PC-3 (cell line): ENCODE data around the gene SLC2A3. TPM values are rescaled to one million over a fixed set of nuclear protein-coding genes. Genes with fewer than 3 reads are reported as not detected.
"Not testable (repeated sequence)": the region's sequence is repeated elsewhere in the genome, so short reads cannot be mapped to it uniquely, and the experiment has no call there.

ENCODE experiments used
- ATAC-seq: fragments of 200-7000 bp; cut with Tn5 transposase; 2 replicates; pipeline ENCODE4 v1.9.1; 2020; ENCODE audit warnings: mild to moderate bottlenecking, moderate library complexity
- Bru-seq: library from RNA; stranded (reverse); fragments of 400-500 nt; gene quantifications from one replicate; lab custom pipeline; 2021; lab: Mats Ljungman, UMichigan
- BruChase-seq, 2 experiments: library from RNA; stranded (reverse); fragments of 400-500 nt; gene quantifications; one replicate each; lab custom pipeline; 2021; lab: Mats Ljungman, UMichigan
- BruUV-seq: library from RNA; stranded (reverse); fragments of 400-500 nt; replicated peaks from 2 replicates; lab custom pipeline; 2021; lab: Mats Ljungman, UMichigan
- CTCF ChIA-PET: fragments of 300-600 bp; sonication (Branson Sonifier 250); formaldehyde crosslinking; loops from one replicate; lab custom pipeline; 2022; ENCODE audit warnings: antibody characterized with exemption; lab: Charles Lee
- POLR2A ChIA-PET: fragments of 300-600 bp; sonication (Branson Sonifier 250); formaldehyde crosslinking; loops from one replicate; lab custom pipeline; 2022; ENCODE audit warnings: antibody characterized with exemption; ENCODE audit not compliant: unreplicated experiment; lab: Charles Lee
- DNase-seq: peaks from one replicate; pipeline ENCODE4 v3.0.0-alpha.2; 2015
- H2AFZ ChIP-seq: fragments of 300-600 bp; sonication (generic); 2 replicates; pipeline ENCODE4 v1.6.0; 2016; ENCODE audit warnings: antibody characterized with exemption, low read length
- H3F3A ChIP-seq: fragments of 300-600 bp; sonication (generic); one replicate; pipeline ENCODE4 v1.6.0; 2017; ENCODE audit warnings: antibody characterized with exemption, low read length, control low read depth, mild to moderate bottlenecking; ENCODE audit not compliant: unreplicated experiment
- H3K27ac ChIP-seq: fragments of 300-600 bp; sonication (generic); 2 replicates; pipeline ENCODE4 v1.5.1; 2016; ENCODE audit warnings: mild to moderate bottlenecking, low read length
- H3K27me3 ChIP-seq: fragments of 300-600 bp; sonication (generic); 2 replicates; pipeline ENCODE4 v1.6.1; 2016; ENCODE audit warnings: low read length, mixed read lengths
- H3K36me3 ChIP-seq: fragments of 300-600 bp; sonication (generic); 2 replicates; pipeline ENCODE4 v1.6.1; 2016; ENCODE audit warnings: low read depth, mixed run types, low read length, mixed read lengths
- H3K4me1 ChIP-seq: fragments of 300-600 bp; sonication (generic); 2 replicates; pipeline ENCODE4 v1.5.1; 2016; ENCODE audit warnings: low read length; ENCODE audit not compliant: insufficient read depth
- H3K4me2 ChIP-seq: fragments of 300-600 bp; sonication (generic); 2 replicates; pipeline ENCODE4 v1.6.0; 2016; ENCODE audit warnings: low read length
- H3K4me3 ChIP-seq: fragments of 300-600 bp; sonication (generic); 2 replicates; pipeline ENCODE4 v1.5.1; 2016; ENCODE audit warnings: mild to moderate bottlenecking, low read length, mixed read lengths
- H3K79me2 ChIP-seq: fragments of 300-600 bp; sonication (generic); 2 replicates; pipeline ENCODE4 v1.6.1; 2017; ENCODE audit warnings: low read length, mixed read lengths
- H3K9ac ChIP-seq: fragments of 300-600 bp; sonication (generic); 2 replicates; pipeline ENCODE4 v1.6.0; 2016; ENCODE audit warnings: mild to moderate bottlenecking, low read length
- H3K9me2 ChIP-seq: fragments of 300-600 bp; sonication (generic); replicated peaks from 2 replicates; pipeline ENCODE4 v1.6.1; 2016; ENCODE audit warnings: mixed run types, low read length, mixed read lengths
- H3K9me3 ChIP-seq: fragments of 300-600 bp; sonication (generic); 2 replicates; pipeline ENCODE4 v1.6.1; 2016; ENCODE audit warnings: low read length, mixed read lengths
- H4K20me1 ChIP-seq: fragments of 300-600 bp; sonication (generic); 2 replicates; pipeline ENCODE4 v1.6.1; 2016; ENCODE audit warnings: low read length, mixed read lengths
- CTCF ChIP-seq: fragments of 300-600 bp; sonication (generic); conservative IDR thresholded peaks from 2 replicates; pipeline ENCODE4 v1.5.1; 2017; ENCODE audit warnings: antibody characterized with exemption, low read depth, mild to moderate bottlenecking, low read length
- EZH2 ChIP-seq: fragments of 300-600 bp; sonication (generic); IDR thresholded peaks from one replicate; pipeline ENCODE4 v1.6.1; 2017; ENCODE audit warnings: antibody characterized with exemption, mild to moderate bottlenecking, low read length; ENCODE audit not compliant: unreplicated experiment
- EZH2phosphoT487 ChIP-seq: fragments of 300-600 bp; sonication (generic); IDR thresholded peaks from 2 replicates; pipeline ENCODE4 v1.6.1; 2018; ENCODE audit warnings: mild to moderate bottlenecking, antibody characterized with exemption, low read length, borderline replicate concordance
- intact Hi-C: fragments of 100-400 bp; cut with micrococcal nuclease; formaldehyde crosslinking; loops from 2 replicates; pipeline ENCODE4 v1.9.0; 2023
- long read RNA-seq: library from polyadenylated mRNA; unstranded; transcript quantifications from one replicate; pipeline ENCODE4 v2.0.0, GENCODE V29; 2021; ENCODE audit not compliant: unreplicated experiment
- total RNA-seq: library from RNA; depleted of rRNA; stranded (reverse); fragments of >200 nt; gene quantifications from 2 replicates; pipeline ENCODE4 v1.2.3, GENCODE V29; 2014; rRNA removed

The SLC2A3 gene
- total RNA-seq (not detected in 2 replicates), Bru-seq, nascent RNA (percentile 16 among the genes with signal in this experiment), BruChase-seq, experiment 1, labeled RNA remaining after a 6-hour chase (percentile 12 among the genes with signal in this experiment), BruChase-seq, experiment 2, labeled RNA remaining after a 2-hour chase (percentile 16 among the genes with signal in this experiment)
- long read RNA-seq, result 0 reads

- TF ChIP-seq EZH2phosphoT487, result no peak
- no peak for TF ChIP-seq EZH2
- TF ChIP-seq CTCF, result no peak
- Histone ChIP-seq H3K9me2 (no peaks in the 10 kb centered on the region), H2AFZ (no peak within 1 kb of the TSS), H3K4me3 (no peak within 1 kb of the TSS), H3K27me3 (no peaks in the 10 kb centered on the region), H3K4me2 (no peak within 1 kb of the TSS), H3K9me3 (no peaks in the 10 kb centered on the region), H3K36me3 (no peaks in the 10 kb centered on the region), H3F3A (no peaks in the 10 kb centered on the region), H3K79me2 (no peaks in the 10 kb centered on the region), H3K9ac (no peak within 1 kb of the TSS), H4K20me1 (no peaks in the 10 kb centered on the region), H3K4me1 (no peaks in the 10 kb centered on the region), H3K27ac (no peak within 1 kb of the TSS)
- no TSS peak for BruUV-seq
- ATAC-seq (no peak), DNase-seq (no peak)
- ChIA-PET POLR2A (interaction anchor here (0.6 kb wide), 1 partner anchor 25 kb away, joined by 4 read pairs; no protein-coding TSS in a partner anchor), CTCF (interaction anchor here (0.6 kb wide), 1 partner anchor 56 kb away, joined by 7 read pairs; no protein-coding TSS in a partner anchor)
- intact Hi-C loops, result no loop called here
Measured at GRCh38 chr12:7935590-7936581, at the start of gene SLC2A3. Gene SLC2A3 (minus strand): TSS chr12:7936187. CDS start chr12:7936034, 153 bp downstream.

GRCh38 chr12:7984900-7985299, 48.9 kb upstream of the SLC2A3 start:
- H3K4me2 ChIP-seq, result no peak overlapping the region
- H3K36me3 ChIP-seq, result no peaks in the 10 kb centered on the region
- no peak for DNase-seq
- no peaks in the 10 kb centered on the region for H3K9me2 ChIP-seq
- H3K9me3 ChIP-seq, result no peaks in the 10 kb centered on the region
- H2AFZ ChIP-seq, result no peak overlapping the region
- ChIA-PET POLR2A (no interaction called here), CTCF (no interaction called here)
- H3F3A ChIP-seq, result no peaks in the 10 kb centered on the region
- no peak overlapping the region for H3K27ac ChIP-seq
- no peaks in the 10 kb centered on the region for H3K4me1 ChIP-seq
- no peaks in the 10 kb centered on the region for H3K27me3 ChIP-seq
- TF ChIP-seq CTCF (no peak), EZH2phosphoT487 (no peak), EZH2 (no peak)
- intact Hi-C loops, result no loop called here
- no peak overlapping the region for H3K4me3 ChIP-seq
- ATAC-seq, result no peak
- no peaks in the 10 kb centered on the region for H3K79me2 ChIP-seq
- BruUV-seq, result no TSS peak
- H3K9ac ChIP-seq, result no peak overlapping the region
- no peaks in the 10 kb centered on the region for H4K20me1 ChIP-seq

GRCh38 chr12:7983460-7983859, 47.5 kb upstream of the SLC2A3 start:
- H3K4me2 ChIP-seq, H3K4me1 ChIP-seq, H3K27ac ChIP-seq, H3K9me2 ChIP-seq, intact Hi-C loops, H3K4me3 ChIP-seq, H3F3A ChIP-seq, H3K27me3 ChIP-seq, H3K9me3 ChIP-seq, H3K9ac ChIP-seq, DNase-seq, ATAC-seq, BruUV-seq, H4K20me1 ChIP-seq, H2AFZ ChIP-seq, CTCF ChIA-PET, H3K79me2 ChIP-seq, POLR2A ChIA-PET, H3K36me3 ChIP-seq: not testable (repeated sequence)

GRCh38 chr12:7983019-7983418, 47.0 kb upstream of the SLC2A3 start:
- H3K4me3 ChIP-seq, H3K79me2 ChIP-seq, H4K20me1 ChIP-seq, CTCF ChIA-PET, H3K9me3 ChIP-seq, H2AFZ ChIP-seq, H3K4me2 ChIP-seq, H3K4me1 ChIP-seq, H3K9me2 ChIP-seq, BruUV-seq, H3K9ac ChIP-seq, DNase-seq, H3K27ac ChIP-seq, H3K36me3 ChIP-seq, intact Hi-C loops, ATAC-seq, H3F3A ChIP-seq, H3K27me3 ChIP-seq, POLR2A ChIA-PET: not testable (repeated sequence)
